ENCODE measurements around the gene TRIL. TPM values are rescaled to one million over a fixed set of nuclear protein-coding genes. Genes with fewer than 3 reads are reported as not detected.

Gene TRIL
- total RNA-seq, 1 donor from 2014 or later: 0.75 TPM

DNA sequence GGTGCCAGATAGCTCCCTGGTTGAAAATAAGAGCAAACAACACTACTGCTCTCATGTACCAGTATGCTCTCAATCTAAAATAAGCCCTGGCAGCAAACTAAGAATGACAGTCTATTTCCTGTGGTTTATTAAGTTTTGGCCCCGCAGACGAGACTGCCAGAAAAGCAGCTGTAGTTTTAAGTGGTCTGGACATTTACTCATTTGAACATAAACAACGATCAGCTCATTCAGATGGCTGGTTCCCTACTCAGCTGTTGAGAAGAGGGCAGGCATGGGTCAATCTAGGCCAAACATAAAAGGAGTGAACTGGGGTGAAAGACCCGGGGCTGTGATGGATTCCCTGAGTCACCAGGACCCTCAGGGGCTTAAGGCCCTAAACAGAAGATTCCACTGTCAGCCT lies 4.5 kb downstream of the TRIL start:
- H3K4me3 ChIP-seq (ENCODE audit: low read depth, low read length): no peak overlapping the region
- no peak for DNase-seq (ENCODE audit: low read depth)
- H3K27me3 ChIP-seq (ENCODE audit: control insufficient read depth, insufficient read depth, low read length): peaks cover 36% of the 10 kb centered on the region
- no peaks in the 10 kb centered on the region for H3K36me3 ChIP-seq (ENCODE audit: control insufficient read depth, insufficient read depth, low read length)
- TF ChIP-seq CTCF (IDR thresholded peaks at IDR 0.05; ENCODE audit: insufficient read depth, low read length, poor library complexity, severe bottlenecking): no peak

- Histone ChIP-seq H3K27me3 (ENCODE audit: control insufficient read depth, insufficient read depth, low read length) (no peaks in the 10 kb centered on the region), H3K4me3 (ENCODE audit: low read depth, low read length) (no peak overlapping the region), H3K36me3 (ENCODE audit: control insufficient read depth, insufficient read depth, low read length) (no peaks in the 10 kb centered on the region)
- DNase-seq (ENCODE audit: low read depth): no peak
- no peak for TF ChIP-seq CTCF (IDR thresholded peaks at IDR 0.05; ENCODE audit: insufficient read depth, low read length, poor library complexity, severe bottlenecking)
Observed at GRCh38 chr7:28942168-28942567, 16.0 kb downstream of the TRIL start.

GRCh38 chr7:28941633-28942032 lies 16.5 kb downstream of the TRIL start:
- TF ChIP-seq CTCF (IDR thresholded peaks at IDR 0.05; ENCODE audit: insufficient read depth, low read length, poor library complexity, severe bottlenecking): no peak
- no peak overlapping the region for H3K4me3 ChIP-seq (ENCODE audit: low read depth, low read length)
- no peaks in the 10 kb centered on the region for H3K36me3 ChIP-seq (ENCODE audit: control insufficient read depth, insufficient read depth, low read length)
- no peak for DNase-seq (ENCODE audit: low read depth)
- no peaks in the 10 kb centered on the region for H3K27me3 ChIP-seq (ENCODE audit: control insufficient read depth, insufficient read depth, low read length)

GRCh38 chr7:28940741-28941384 lies 17.3 kb downstream of the TRIL start:
- Histone ChIP-seq H3K36me3 (ENCODE audit: control insufficient read depth, insufficient read depth, low read length) (no peaks in the 10 kb centered on the region), H3K27me3 (ENCODE audit: control insufficient read depth, insufficient read depth, low read length) (no peaks in the 10 kb centered on the region), H3K4me3 (ENCODE audit: low read depth, low read length) (no peak overlapping the region)
- no peak for DNase-seq (ENCODE audit: low read depth)
- TF ChIP-seq CTCF (IDR thresholded peaks at IDR 0.05; ENCODE audit: insufficient read depth, low read length, poor library complexity, severe bottlenecking): no peak

- no peak overlapping the region for H3K4me3 ChIP-seq (ENCODE audit: low read depth, low read length)
- DNase-seq (ENCODE audit: low read depth): no peak
- TF ChIP-seq CTCF (IDR thresholded peaks at IDR 0.05; ENCODE audit: insufficient read depth, low read length, poor library complexity, severe bottlenecking): no peak
Observed at GRCh38 chr7:28939844-28940544, 18.1 kb downstream of the TRIL start.

More at GRCh38 chr7:28939844-28940544, 18.1 kb downstream of the TRIL start:
- Histone ChIP-seq H3K36me3 (ENCODE audit: control insufficient read depth, insufficient read depth, low read length) (no peaks in the 10 kb centered on the region), H3K27me3 (ENCODE audit: control insufficient read depth, insufficient read depth, low read length) (no peaks in the 10 kb centered on the region)

Data from kidney epithelial cell (primary cell).